ENCODE results near the gene SPATS2.
"Not testable (repeated sequence)": the region's sequence is repeated elsewhere in the genome, so short reads cannot be mapped to it uniquely, and the experiment has no call there.

The SPATS2 gene

DNA sequence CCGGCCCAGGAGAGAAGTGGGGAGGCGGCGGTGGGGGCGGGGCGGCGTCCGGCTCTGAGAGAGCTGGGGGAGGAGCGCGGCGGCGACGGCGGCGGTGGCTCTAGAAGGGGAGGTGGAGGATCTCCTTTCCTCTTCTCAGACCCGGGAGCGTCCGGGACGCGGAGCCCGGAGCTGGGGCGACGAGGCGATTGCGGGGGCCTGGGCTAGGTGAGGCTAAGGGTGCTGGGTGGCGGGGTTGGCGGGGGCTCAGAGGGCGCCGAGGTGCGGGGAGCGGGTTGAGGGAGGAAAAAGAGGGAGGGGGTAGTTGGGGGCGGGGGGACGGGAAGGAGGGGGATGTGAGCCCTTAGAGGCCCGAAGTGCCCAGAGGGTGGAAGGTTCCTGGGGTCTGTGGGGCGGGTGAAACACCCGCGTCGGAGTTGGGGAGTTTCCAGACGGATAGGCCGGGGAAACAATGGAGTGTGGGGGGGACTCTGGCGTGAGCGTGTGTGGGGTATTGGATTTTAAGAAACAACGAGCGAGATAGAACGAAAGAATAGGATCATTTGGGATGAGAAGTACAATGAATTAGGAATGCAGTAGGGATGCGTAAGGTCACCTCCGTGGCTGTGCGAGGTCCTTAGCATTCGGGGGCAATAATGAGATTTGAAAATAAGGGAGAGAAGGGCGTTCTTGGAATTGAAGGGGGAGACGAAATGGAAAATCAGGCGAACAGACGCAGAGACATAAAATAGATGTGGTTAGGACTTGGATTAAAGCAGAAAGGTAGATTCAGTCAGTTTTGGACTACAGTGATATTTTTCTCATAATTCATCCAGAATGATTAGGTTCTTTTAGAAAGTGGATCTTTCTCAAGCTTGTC, at the start of gene SPATS2:
Gene SPATS2 (plus strand): TSS at position 82 of the 859 bp plus-strand sequence. CDS start 93,551 bp downstream, outside the sequence.
- in situ Hi-C loops (cut with MboI; ENCODE audit: low sequenced_read_pairs) = no loop called here

DNA sequence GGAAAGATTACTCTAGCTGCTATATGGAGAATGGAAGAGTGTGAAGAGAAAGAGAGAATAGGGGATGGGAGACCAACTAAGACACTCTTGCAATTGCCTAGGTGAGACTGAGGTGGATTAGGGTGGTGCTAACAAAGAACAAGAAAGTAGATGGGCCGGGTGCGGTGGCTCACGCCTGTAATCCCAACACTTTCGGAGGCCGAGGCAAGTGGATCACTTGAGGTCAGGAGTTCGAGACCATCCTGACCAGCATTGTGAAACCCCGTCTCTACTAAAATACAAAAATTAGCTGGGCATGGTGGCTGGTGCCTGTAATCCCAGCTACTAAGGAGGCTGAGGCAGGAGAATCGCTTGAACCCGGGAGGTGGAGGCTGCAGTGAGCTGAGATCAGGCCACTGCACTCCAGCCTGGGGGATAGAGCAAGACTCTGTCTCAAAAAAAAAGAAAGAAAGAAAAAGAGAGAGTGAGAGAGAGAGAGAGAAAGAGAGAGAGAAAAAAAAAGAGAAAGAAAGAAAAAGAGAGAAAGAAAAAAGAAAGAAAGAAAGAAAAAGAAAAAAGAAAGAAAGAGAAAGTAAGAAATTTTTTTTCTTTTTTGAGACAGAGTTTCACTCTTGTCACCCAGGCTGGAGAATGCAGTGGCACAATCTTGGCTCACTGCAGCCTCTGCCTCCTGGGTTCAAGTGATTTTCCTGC, 46.7 kb upstream of the SPATS2 start:
- in situ Hi-C loops (cut with MboI; ENCODE audit: low sequenced_read_pairs) = not testable (repeated sequence)

DNA sequence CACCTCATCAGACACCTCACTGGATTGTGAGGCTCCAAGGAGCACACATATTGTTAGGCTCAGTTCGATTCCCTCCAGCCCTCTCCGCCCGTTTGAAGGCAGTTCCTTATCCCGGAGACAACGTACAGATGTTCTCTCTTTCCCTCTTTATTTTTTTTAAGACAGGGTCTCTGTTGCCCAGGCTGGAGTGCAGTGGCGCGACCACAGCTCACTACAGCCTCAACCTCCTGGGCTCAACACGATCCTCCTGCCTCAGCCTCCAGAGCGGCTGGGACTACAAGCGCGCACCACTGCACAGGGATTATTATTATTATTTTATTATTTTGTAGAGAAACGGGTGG, 44.9 kb upstream of the SPATS2 start:
- in situ Hi-C loops (cut with MboI; ENCODE audit: low sequenced_read_pairs) = no loop called here

DNA sequence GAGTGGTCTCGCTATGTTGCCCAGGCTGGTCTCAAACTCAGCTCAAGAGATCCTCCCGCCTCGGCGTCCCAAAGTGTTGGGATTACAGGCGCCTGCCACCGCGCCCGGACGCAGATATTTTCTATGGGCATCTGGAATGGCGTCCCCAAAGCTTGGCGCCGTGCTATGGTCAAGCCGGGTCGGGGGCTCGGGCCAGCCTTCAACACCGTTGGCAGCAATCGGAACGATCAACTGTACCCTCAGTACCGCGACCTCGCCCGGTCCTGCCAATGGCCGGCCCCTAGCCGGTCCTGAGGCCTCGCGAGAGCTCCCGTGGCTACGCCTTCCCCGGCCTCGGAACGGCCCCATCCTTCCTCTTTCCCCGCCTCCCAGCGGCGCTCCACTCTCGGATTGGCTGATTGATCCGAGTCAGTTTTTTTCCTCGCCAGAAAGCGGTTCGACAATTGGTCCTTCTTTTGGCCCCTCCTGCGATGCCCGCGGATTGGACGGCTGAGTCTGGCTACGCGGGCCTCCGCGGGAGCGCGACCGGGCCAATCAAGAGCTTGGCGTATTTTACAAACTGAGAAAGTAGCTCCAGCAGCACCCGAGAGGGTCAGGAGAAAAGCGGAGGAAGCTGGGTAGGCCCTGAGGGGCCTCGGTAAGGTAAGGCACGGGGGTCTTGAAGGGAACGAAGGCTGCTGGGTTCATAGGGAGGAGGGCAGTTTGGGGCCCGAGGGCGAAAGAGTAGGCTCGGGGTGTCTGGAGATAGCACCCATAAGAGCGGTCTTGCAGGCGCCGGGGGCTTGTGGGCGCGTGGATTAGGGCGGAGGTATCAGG, 44.3 kb upstream of the SPATS2 start, which contains the start of gene TROAP:
Gene TROAP (plus strand): TSS at position 548 of the 816 bp plus-strand sequence. CDS start 354 bp downstream, outside the sequence.
- in situ Hi-C loops (cut with MboI; ENCODE audit: low sequenced_read_pairs) = no loop called here

DNA sequence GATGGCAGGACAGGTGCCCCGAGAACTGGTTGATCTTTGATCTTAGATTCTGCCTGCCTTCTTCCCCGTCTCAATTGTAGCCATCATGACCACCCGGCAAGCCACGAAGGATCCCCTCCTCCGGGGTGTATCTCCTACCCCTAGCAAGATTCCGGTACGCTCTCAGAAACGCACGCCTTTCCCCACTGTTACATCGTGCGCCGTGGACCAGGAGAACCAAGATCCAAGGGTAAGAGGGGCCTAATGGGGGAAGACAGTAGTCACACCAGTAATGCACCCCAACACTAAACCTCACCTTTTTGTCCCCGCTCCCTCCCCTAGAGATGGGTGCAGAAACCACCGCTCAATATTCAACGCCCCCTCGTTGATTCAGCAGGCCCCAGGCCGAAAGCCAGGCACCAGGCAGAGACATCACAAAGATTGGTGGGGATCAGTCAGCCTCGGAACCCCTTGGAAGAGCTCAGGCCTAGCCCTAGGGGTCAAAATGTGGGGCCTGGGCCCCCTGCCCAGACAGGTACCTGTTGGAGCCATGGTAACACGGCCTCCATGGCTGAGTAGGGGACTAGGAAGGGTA, 43.7 kb upstream of the SPATS2 start:
- in situ Hi-C loops (cut with MboI; ENCODE audit: low sequenced_read_pairs) = no loop called here

DNA sequence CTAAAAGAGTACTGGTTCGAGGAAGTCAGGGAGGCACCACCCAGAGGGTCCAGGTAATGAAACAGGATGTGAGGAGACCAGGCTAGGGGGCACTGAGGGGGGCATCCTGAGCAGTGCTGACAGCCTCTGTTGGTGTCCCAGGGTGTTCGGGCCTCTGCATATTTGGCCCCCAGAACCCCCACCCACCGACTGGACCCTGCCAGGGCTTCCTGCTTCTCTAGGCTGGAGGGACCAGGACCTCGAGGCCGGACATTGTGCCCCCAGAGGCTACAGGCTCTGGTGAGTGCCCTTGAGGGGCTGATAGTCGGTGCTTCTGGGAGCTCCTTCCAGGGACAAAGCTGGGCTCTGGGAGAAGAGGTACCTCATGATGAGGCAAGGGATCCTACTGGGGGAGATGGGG, 41.7 kb upstream of the SPATS2 start:
- in situ Hi-C loops (cut with MboI; ENCODE audit: low sequenced_read_pairs) = no loop called here

DNA sequence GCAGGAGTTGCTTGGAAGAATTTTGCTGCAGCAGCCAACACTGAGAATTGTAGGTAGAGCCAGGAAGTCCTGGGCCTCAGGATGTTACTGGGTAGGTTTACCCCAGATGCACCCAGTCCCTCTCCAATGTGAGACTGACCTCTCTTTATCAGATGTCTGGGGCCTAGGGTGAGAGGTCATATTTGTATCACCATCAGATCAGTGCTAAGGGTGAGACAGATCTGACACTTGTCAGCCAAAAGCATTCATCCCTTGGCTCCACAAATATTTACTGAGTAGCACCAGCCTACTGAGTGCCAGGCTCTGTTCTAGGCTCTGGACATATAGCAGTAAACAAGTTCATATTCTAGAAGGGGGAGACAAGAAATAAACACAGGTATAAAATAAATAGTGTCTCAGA, 39.9 kb upstream of the SPATS2 start:
- in situ Hi-C loops (cut with MboI; ENCODE audit: low sequenced_read_pairs) = no loop called here

GRCh38 chr12:49327887-49328286, 39.4 kb upstream of the SPATS2 start:
- in situ Hi-C loops (cut with MboI; ENCODE audit: low sequenced_read_pairs) = no loop called here

DNA sequence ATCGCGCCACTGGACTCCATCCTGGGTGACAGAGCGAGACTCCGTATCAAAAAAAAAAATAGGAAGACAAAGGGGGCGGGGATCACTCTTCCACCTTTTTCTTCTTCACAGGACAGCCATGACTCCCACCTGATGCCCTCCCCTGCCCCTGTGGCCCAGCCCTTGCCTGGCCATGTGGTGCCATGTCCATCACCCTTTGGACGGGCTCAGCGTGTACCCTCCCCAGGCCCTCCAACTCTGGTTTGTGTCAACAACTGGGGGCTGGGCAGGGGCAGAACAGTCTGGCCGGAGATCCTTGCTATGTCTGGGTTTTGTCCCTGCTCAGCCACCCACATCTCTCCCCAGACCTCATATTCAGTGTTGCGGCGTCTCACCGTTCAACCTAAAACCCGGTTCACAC, 38.4 kb upstream of the SPATS2 start:
- in situ Hi-C loops (cut with MboI; ENCODE audit: low sequenced_read_pairs) = no loop called here

- in situ Hi-C loops (cut with MboI; ENCODE audit: low sequenced_read_pairs) = no loop called here
These were observed 37.1 kb upstream of the SPATS2 start for GRCh38 chr12:49330032-49330619.

DNA sequence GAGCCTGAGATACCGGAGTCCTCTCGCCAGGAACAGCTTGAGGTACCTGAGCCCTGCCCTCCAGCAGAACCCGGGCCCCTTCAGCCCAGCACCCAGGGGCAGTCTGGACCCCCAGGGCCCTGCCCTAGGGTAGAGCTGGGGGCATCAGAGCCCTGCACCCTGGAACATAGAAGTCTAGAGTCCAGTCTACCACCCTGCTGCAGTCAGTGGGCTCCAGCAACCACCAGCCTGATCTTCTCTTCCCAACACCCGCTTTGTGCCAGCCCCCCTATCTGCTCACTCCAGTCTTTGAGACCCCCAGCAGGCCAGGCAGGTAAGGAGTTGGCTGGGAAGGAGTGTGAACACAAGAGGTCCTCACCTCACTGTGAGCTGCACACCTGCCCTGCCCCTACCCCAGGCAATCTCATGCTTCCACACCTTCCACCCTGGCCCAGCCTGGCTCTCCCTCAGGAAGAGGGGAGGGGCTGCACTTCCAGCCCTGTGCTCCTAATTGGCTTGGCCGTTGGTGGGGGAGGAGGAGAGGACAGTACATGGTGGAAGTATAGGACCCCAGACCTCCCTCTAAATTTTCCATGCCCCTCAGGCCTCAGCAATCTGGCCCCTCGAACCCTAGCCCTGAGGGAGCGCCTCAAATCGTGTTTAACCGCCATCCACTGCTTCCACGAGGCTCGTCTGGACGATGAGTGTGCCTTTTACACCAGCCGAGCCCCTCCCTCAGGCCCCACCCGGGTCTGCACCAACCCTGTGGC, 36.5 kb upstream of the SPATS2 start:
- in situ Hi-C loops (cut with MboI; ENCODE audit: low sequenced_read_pairs) = no loop called here

DNA sequence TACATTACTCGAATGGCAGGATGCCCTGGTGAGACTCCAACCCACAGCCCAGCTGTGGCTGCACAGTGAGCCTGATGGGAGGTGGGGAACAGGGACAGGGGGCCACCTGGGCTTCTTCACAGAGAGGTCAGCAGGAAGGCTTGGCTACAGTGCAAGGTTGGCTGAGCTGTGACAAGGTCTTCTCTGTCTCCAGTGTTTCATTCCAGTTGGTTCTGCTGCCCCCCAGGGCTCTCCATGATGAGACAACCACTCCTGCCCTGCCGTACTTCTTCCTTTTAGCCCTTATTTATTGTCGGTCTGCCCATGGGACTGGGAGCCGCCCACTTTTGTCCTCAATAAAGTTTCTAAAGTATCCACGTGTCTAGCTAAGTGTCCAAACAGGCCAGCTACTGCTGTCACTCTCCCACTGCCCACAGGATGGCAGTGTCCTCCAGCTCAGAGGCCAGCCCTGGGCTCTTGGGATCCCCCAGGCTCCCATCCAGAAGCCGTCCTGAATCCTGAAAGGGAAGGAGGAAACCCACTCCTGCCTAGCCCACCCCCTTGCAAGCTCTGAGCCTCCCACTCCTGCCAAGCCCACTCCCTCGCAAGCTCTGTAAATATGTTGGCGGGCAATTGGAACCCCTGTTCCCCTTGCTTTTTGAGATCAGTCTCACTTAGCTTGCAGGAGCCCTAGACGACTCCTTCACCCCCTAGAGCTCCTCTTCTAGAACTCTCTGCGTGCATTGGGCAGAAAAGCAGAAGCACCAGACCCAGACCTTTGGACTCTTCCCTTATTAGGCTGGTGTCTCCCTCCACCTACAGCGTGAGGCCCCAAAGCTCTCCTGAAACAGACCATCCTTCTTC, 35.7 kb upstream of the SPATS2 start:
- in situ Hi-C loops (cut with MboI; ENCODE audit: low sequenced_read_pairs) = no loop called here

DNA sequence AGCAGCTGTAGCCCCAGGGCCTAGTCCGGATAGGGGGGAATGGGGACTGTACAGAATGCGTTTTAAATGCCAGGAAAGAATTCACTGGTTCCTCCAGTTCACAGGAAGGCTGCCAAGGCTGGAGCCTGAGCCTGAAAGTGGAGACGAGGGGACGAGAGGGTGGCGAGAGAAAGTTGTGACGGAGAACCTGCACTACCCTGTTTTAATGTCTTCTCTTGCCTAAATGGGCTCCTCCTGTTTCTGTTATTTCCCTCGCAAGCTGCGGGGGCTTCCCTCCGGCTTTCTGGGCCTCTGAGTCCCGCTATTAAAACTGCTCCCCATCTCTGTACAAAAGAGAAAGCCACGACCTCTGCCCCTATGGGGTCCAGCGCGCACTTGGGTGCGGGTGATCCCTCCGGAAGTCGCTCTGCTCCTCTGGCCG, 34.8 kb upstream of the SPATS2 start:
- in situ Hi-C loops (cut with MboI; ENCODE audit: low sequenced_read_pairs) = no loop called here

GRCh38 chr12:49332891-49333371, 34.3 kb upstream of the SPATS2 start:
- in situ Hi-C loops (cut with MboI; ENCODE audit: low sequenced_read_pairs) = no loop called here

- in situ Hi-C loops (cut with MboI; ENCODE audit: low sequenced_read_pairs) = not testable (repeated sequence)
These were observed 33.5 kb upstream of the SPATS2 start for GRCh38 chr12:49333778-49334177.

GRCh38 chr12:49334226-49334625, 33.0 kb upstream of the SPATS2 start:
- in situ Hi-C loops (cut with MboI; ENCODE audit: low sequenced_read_pairs) = no loop called here

DNA sequence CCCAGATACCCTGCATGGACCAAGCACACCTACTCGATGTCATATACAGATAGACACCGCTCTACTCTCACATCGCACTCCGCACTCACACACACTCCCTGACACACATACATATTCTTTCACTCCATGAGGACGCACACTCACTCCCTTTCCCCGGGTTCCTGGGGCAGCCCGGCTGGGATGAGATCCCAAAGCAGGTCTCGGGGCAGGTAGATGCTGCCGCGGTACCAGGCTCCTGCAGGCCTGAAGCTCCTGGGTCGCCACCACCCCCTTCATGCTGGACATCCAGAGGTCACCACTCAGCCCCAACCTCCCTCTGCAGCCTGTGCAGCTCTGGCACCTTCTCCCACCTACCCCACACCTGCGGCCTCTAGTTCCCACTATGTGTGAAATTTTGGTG, 32.6 kb upstream of the SPATS2 start:
- in situ Hi-C loops (cut with MboI; ENCODE audit: low sequenced_read_pairs) = loop anchor here (5.0 kb wide), 1 partner anchor 47 kb away; no protein-coding TSS in a partner anchor

- in situ Hi-C loops (cut with MboI; ENCODE audit: low sequenced_read_pairs) = loop anchor here (5.0 kb wide), 1 partner anchor 48 kb away; no protein-coding TSS in a partner anchor
These were observed 31.9 kb upstream of the SPATS2 start for GRCh38 chr12:49335118-49335954.
